Gastroesophageal sphincter (tissue), 3 donors: ENCODE data around the gene SUCLG2.

Experiments
- CTCF ChIP-seq, 4 experiments: fragments of 200-600 bp in 2 of 4; fragments of 450-650 bp in 2 of 4; sonication (generic) in 1 of 4; IDR thresholded peaks; one replicate each; pipeline ENCODE4 v1.5.1; 2017 to 2019; ENCODE audit warnings: antibody characterized with exemption in 4 of 4, mild to moderate bottlenecking in 2 of 4, moderate library complexity in 2 of 4
- EP300 ChIP-seq: sonication (generic); formaldehyde crosslinking; IDR thresholded peaks from one replicate; pipeline ENCODE4 v1.6.1; 2017; ENCODE audit warnings: antibody characterized with exemption, mild to moderate bottlenecking
- POLR2A ChIP-seq, 2 donors: fragments of 450-650 bp; IDR thresholded peaks; one replicate each; pipeline ENCODE4 v1.6.1; 2017; ENCODE audit warnings: antibody characterized with exemption in 2 of 2, mild to moderate bottlenecking in 2 of 2, moderate library complexity in 1 of 2
- POLR2AphosphoS5 ChIP-seq: sonication (generic); formaldehyde crosslinking; IDR thresholded peaks from one replicate; pipeline ENCODE4 v1.6.1; 2017; ENCODE audit warnings: antibody characterized with exemption

GRCh38 chr3:67648701-67649100 is 5.7 kb downstream of the SUCLG2 start:
- TF ChIP-seq CTCF (IDR thresholded peaks at IDR 0.05): no peak
- TF ChIP-seq POLR2A (IDR thresholded peaks at IDR 0.05): no peak
- TF ChIP-seq POLR2AphosphoS5: no peak
- TF ChIP-seq EP300: no peak
